C1 segment of cervical spinal cord (tissue), 14 donors: ENCODE data around the gene LILRA2.
"Not testable (repeated sequence)": the region's sequence is repeated elsewhere in the genome, so short reads cannot be mapped to it uniquely, and the experiment has no call there.

Source experiments
- DNase-seq, 14 donors: peaks; one replicate each; lab custom pipeline; 2025; lab: John Stamatoyannopoulos, UW

LILRA2 gene

DNA sequence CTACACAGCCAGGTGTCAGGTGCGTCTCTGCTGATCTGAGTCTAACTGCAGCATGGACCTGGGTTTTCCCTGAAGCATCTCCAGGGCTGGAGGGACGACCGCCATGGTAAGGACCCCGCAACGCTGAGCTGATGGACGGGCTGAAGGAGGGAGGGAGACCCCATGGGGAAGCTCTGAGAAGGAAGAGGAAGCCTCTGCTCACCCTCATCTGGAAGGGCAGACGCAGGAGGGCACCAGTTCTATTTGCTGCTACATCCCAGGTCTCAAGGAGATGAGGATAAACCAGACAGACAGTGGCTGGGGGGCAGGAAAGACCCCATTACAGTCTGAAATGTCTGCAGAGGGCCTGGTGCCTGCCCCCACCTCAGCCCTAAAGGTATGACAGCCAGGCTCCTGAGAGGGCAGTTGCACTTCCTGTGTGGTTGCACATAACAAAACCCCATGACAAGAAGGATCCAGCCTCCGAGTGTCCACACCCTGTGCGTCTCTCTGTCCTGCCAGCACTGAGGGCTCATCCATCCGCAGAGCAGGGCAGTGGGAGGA, at the start of gene LILRA2:
TSS of gene LILRA2 (plus strand) at position 461 of the 543 bp plus-strand sequence. CDS start 89 bp downstream, outside the sequence.
- peak in 2 of 14 donors; percentile 8 to 35 for DNase-seq

DNA sequence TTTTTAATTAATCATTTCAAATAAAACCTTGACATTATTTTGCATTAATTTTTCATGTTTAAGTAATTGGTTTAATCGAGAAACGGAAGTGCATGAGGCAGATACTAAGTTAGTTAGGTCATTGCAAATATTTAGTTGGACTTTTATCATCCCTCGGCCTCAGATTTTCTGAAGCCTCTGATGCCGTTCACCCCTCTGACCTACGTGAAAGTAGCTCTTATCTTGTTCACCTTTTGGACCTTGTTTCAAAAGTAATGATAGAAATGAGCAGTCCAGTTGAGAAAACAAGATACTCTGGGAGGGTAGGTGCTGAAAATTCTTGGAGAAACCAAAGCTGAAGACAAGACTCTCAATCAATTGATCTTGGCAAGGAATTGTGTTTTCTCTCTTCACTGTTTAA, 48.0 kb upstream of the LILRA2 start:
- no peak for DNase-seq

DNA sequence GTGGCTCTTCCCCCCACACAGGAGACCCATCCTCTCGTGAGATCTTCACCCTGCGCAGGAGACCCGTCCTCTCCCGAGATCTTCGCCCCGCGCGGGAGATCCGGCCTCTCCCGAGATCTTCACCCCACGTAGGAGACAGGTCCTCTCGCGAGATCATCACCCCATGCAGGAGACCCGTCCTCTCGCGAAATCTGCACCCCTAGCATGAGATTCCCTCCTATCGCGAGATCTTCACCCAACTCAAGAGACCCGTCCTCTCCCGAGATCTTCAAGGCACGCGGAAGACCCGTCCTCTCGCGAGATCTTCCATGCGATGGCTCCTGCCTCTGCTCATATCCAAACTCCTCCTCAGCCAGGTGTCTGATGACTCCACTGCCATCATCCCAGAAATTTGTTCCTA, 46.6 kb upstream of the LILRA2 start:
- no peak for DNase-seq

DNA sequence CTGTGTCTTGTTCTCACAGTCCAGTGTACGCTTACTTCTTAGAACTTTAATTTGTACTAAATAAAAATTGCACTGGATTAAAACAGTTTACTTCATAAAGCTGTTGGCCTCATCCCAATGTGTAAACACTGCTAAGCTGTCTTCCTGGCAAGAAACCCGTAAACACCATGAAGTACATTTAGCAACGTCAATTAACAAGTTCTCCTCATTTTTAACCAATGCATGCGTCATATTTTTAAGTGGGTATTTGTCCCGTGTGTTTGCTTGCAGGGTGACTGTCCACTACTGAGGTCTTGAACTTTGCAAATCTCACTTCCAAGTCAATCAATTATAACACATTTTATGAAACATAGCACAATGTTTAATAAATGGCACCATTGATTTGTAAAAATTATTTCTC, 42.7 kb upstream of the LILRA2 start:
- DNase-seq = no peak

DNA sequence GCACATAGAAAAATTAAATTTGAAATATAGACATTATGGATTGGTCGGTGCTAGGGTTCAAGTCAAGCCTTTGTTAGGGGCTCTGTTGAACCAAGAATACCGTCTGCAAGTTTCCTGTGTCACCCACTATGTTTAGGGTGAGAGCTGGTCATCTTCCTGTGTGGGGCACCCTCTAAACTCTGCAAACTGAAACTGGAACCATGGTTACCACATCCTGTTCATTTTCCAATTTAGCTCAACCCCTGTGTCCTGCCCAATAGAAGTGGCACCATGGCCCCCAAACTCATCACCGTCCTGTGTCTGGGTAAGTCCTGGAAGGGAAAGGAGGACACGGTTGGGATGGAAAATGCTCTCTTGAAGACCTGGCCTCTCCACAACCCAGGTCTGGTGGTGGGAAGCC, 41.1 kb upstream of the LILRA2 start:
- peak in 4 of 14 donors; percentile 0 to 10 (median 4) for DNase-seq

DNA sequence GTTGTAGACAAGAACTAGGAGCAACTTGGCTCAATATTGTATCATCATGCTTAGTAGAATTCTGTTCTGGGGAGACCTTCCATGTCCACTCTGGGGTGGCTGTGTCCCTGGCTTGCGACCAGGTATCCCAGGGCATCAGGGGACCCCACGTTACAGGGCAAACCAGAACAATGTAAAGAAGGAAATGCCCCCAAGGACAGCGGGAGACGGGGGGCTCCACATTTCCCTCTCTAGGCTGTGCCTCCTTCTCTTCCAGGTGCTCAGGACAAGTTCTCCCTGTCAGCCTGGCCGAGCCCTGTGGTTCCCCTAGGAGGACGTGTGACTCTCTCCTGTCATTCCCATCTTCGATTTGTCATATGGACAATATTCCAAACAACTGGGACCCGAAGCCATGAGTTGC, 40.1 kb upstream of the LILRA2 start:
- DNase-seq = no peak

DNA sequence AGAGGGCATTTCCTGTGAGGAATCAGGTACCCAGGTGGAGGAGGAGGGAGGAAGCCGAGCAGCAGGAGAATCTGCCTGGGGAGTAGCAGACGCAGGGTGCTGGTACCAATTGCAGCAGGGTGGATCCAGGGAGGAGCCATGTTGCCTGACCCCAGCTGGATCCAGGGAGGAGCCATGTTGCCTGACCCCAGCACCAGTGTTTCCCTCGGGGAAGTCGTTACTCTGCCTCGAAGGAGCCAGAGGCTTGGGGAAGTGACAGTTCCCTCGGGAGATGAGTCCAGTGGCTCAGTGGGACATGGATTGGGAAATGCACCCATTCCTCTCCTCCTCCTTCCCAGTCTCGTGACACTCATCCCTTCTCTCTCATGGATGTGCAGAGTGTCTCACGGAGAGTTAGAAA, 39.4 kb upstream of the LILRA2 start:
- no peak for DNase-seq

DNA sequence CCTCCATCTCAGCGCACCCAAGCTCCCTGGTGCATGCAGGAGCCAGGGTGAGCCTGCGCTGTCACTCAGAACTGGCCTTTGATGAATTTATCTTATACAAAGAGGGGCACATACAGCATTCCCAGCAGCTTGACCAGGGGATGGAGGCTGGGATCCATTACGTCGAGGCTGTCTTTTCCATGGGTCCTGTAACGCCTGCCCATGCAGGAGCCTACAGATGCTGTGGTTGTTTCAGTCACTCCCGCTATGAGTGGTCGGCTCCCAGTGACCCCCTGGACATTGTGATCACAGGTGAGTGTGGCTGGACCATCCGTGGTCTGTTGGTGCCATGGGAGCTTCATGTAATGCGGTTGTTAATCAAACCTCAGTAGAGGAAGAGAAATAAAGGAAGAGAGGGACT, 38.0 kb upstream of the LILRA2 start:
- peak in 1 of 14 donors; percentile 26 for DNase-seq

DNA sequence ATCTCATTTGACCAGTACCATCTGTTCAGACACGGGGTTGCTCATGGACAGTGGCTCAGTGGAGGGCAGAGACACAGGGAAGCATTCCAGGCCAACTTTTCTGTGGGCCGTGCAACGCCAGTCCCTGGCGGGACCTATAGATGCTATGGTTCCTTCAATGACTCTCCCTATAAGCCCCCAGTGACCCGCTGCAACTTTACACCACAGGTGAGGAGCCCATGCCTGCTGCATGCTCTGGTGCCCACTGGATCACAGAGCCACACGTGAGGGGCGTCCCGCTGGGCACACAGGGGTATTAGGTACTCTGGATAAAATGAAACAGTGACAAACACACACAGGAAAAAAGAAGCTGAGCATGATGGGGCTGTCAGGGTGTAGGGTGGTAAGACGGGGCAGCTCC, 36.6 kb upstream of the LILRA2 start:
- DNase-seq = no peak

DNA sequence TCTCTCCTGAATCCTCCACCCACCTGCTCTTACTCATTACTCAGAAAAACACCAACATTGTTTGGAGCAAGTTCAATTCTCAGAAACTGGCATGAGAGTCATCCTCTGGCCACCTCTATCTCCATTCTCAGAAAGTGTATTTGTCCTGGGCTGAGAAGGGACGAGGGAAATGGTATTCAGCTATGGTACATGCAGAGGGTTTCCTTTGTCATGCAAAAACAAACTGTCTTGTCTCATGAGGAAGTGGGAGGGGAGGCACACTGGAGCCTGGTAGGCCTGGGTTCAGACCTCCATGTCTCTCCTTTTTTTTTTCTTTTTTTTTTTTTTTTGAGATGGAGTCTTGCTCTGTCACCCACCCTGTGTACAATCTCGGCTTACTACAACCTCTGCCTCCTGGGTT, 31.9 kb upstream of the LILRA2 start:
- DNase-seq = no peak

DNA sequence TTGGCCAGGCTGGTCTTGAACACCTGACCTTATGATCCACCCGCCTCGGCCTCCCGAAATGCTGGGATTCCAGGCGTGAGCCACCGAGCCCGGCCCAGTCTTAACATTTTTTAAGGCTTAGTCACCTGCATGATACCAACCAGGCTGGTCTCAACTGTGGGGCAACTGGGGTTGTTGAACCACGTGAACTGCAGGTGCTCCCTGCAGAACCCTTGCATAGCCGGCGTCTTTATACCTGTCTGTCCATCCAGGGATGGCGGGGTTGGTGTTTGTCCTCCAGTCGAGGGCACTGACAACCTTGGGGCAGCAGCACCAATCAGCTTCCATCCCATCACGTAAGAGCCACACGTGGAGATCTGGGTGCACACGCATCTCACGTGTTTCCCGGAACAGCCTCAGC, 24.8 kb upstream of the LILRA2 start:
- DNase-seq = no peak

DNA sequence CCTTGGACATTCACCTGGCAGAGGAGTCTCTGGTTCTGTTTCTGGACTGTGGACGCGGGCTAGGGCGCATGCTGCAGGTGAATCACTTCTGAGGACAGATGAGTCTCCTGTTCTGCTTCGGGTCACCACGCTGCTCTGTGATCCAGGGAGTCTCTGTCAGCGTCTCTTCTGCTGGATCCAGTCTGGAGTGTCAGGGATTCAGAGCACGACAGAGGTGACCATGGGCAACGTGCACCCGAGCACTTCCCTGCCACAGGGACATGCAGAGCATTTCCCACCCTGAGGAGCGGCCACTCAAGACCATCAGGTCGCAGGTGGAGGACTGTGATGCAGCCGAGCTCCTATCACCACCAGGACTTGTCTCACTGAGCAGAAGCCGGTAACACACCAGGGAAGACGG, 24.4 kb upstream of the LILRA2 start:
- no peak for DNase-seq

DNA sequence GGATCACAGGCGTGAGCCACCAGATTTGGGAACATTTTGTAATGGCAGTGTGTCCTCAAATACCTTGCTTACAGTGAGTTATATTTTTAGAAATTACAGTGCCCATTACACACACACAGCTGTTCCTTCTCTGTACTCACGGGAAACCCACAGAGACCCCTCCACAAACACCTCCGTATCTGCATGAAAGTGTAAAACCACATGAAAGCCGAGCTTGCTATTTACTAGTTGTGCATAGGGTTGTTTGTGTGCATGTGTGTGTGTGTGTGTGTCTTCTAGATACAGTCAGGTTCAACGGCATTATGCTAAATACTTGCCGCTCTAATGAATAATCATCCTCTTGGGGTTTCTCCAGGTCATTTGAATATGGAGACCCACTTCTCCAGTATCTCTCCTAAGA, 22.3 kb upstream of the LILRA2 start:
- no peak for DNase-seq

DNA sequence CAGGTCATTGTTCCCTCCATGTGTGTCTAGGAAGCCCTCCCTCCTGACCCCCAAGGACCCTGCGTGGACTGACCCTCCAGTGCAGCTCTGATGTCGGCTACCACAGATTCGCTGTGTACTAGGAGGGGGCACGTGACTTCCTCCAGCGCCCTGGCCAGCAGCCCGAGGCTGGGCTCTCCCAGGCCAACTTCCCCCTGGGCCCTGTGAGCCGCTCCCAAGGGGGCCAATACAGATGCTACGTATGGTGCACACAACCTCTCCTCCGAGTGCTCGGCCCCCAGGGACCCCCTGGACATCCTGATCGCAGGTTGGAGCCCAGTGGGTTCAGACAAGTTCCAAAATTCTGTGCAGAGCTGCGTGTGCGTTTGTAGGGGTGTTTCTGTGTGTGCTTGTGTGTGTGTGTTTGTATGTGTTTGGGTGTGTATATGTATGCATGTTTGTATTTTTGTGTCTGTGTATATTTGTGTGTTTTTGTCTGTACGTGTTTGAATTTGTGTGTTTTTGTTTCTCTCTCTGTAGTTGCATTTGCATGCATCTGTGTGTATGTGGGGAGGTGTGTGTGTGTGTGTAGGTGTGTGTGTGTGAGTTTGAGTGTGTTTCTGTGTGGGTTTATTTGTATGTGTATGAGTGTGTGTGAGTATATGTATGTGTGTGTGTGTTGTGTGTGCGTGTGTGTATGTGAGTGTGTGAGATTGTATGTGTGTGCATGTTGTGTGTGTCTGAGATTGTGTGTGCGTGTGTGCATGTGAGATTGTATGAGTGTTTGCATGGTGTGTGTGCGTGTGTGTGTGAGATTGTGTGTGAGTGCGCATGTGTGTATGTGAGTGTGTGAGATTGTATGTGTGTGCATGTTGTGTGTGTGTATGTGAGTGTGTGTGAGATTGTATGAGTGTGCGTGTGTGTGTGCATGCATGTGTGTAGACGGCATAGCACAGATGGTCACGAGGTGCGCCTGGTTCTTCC, 21.4 kb upstream of the LILRA2 start:
- DNase-seq = peak in 7 of 14 donors; percentile 2 to 40 (median 14)

DNA sequence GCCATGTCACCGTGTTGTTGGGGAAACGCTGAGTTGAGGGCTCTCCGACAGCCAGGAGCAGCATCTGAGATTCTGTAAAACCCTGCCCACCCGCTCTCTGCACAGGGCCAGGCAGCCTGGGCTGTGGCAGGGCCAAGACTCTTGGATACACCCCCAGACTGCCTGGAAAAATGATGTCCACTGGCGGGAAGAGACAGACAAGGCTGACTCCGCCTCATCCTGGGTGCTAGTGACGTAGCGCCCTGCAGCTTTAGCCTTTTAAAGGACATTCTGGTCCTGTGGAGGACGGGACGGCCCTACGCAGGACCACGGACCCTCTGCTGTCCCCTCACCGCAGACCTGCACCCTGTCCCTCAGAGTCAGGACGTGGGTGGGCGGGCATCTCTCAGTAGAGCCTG, 20.7 kb upstream of the LILRA2 start:
- DNase-seq = no peak

DNA sequence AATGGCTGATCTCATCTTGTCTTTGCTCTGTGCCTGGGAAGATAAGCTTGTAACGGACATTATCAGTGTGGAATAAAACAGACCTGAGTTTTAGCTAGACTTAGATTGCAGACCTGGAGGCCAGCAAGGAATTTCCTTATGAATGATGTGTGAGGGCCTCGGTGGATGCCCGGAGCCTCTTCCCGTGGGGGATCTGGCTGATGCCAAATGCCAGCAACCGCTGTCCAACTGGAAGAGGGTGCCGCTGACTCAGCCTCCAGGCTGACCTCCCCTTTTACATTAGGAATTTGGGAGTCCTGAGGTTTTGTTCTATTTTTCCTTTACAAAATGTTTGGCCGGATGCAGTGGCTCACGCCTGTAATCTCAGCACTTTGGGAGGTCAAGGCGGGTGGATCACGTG, 19.6 kb upstream of the LILRA2 start:
- no peak for DNase-seq

DNA sequence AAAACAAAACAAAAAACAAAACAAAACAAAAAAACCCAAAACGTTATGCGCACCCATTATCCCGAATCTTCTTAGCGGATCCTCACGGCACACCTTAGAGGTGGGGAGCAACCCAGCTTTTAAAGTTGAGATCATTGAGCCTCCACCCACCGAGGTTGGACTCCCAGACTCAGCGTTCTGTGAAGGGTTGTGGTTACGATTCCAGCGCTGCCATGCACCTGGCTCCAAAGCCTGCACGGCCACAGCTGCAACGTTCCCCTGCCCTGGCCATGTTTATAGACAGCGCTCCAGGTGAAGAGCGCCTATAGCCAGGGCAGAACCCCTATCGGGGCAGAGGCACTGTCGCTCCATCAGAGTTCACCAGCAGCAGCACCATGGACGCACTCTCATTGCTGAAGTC, 18.7 kb upstream of the LILRA2 start:
- no peak for DNase-seq

DNA sequence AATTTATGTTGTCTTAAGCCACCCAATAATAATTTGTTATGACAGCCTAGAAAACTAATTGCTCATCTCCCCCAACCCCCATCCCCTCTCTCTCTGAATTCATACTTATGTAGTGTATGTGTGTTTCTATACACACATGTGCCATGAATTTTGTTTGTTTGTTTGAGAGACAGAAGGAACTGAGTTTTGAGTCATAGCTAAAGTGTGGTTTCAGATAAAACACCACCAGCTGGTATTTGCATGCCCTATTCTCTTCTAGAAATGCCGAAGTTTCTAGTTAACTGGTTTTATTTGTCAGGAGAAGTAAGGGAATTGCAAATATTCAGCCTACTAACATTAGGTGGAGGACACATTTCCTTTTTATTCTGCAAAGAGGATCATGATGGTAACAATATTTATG, 17.4 kb upstream of the LILRA2 start:
- no peak for DNase-seq

DNA sequence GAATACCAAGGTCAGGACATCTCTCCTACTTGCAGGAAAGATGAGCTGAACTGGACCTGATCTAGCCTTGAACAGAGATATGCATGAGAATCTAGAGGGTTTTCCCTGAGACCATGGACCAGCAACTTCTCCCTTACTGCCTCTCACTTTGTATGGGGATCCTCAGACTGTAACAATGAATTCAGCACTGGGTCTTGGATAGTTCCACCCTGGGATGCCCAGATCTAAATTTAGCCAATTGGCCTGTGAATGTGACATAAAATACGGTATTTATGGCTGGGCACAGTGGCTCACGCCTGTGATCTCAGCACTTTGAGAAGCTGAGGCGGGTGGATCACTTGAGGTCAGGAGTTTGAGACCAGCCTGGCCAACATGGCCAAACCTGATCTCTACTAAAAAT, 15.3 kb upstream of the LILRA2 start:
- no peak for DNase-seq

DNA sequence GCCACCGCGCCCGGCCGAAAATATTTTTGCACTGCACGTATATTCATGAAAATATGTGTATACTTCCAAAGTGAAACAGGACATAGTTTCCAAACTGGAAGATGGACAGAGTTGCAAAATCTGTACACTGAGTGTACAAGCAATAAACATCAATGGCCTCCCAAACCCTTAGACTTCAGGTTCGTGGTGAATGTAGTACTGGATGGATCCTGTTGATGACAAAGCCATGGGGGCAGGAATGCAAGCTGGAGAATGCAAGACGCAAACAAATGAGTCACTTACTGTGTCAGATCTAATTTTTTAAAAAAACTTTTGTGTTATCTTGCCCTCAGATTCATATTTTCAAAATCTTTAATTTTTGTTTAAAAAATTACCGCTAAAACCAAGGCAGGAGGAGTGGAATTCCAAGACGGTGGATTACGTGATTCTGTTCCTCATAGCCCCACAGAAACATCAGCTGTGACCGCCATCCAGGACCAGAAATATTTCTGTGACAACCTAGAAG, 12.7 kb upstream of the LILRA2 start:
- no peak for DNase-seq

DNA sequence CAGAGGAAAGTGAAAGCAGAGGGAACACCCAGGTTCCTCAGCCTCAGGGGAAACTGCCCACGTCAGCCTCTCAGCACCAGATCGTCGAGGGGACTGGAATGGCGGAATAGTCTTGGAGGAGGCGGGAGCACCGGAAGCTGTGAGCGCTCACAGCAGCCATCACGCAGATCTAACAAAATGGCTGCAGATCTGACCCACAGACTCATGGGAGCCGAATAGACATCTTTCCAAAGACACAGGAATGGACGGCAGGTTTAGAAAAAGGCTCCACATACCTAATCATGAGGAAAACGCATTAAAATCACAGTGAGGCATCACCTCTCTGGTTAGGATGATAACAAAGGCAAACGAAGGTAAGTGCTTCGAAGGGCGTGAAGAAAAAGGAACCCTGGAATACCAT, 11.8 kb upstream of the LILRA2 start:
- peak in 1 of 14 donors; percentile 8 for DNase-seq

DNA sequence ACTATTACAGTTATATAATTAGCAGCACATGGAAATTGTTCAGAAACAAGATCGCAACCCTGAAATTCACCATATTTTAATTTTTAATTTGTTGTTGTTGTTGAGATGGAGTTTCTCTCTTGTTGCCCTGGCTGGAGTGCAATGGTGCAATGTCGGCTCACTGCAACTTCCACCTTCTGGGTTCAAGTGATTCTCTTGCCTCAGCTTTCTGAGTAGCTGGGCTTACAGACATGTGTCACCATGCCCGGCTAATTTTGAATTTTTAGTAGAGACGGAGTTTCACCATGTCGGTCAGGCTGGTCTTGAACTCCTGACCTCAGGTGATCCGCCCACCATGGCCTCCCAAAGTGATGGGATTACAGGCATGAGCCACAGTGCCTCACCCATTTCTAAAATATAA, 10.4 kb upstream of the LILRA2 start:
- DNase-seq = not testable (repeated sequence)

DNA sequence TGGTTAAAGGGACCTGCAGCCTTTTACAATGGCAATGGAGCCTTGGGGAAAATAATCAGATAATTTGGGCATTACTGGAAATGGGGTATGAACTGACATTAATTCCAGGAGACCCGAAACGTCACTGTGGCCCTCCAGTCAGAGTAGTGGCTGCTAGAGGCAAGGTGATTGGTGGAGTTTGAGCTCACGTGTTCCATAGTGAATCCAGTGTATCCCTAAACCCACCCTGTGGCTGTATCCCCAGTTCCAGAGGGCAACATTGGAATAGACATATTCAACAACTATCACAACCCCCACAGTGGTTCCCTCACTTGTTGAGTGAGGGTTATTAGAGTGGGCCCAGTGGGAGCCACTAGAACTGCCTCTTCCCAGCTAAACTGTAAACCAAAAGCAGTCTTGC, 3.3 kb upstream of the LILRA2 start:
- no peak for DNase-seq
